HL-60 (cell line): Measurements from ENCODE around the gene L1CAM.

Experiments used
- POLR2AphosphoS5 ChIP-seq: IDR thresholded peaks from 2 replicates; pipeline ENCODE4 v1.6.1; 2012; ENCODE audit warnings: low read depth
- TF ChIP-seq, protein P1 (sequence below): IDR thresholded peaks from one replicate; pipeline ENCODE4 v1.5.1; 2011; ENCODE audit warnings: low read length, control low read depth, inconsistent platforms; ENCODE audit not compliant: insufficient read depth

DNA sequence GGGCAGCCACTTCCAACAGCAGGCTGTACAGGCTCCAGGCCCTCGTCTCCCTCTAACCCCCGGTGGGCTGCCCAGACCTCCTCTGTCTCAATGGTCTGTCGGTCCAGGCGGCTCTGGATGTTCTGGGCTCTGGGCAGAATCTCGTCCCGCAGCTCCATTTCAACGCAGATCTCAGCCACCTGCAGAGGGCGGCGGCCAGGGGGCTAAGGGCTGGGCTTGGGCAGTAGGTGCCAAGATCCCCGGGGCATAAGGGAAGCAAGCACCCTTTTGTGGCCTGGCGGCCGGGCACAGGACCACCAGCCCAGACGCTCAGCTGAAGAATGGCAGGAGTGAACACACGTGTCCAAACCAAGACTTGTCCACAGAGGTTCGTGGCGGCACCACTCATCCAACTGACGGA, 27.7 kb upstream of the L1CAM start:
- TF ChIP-seq, protein P1, sequence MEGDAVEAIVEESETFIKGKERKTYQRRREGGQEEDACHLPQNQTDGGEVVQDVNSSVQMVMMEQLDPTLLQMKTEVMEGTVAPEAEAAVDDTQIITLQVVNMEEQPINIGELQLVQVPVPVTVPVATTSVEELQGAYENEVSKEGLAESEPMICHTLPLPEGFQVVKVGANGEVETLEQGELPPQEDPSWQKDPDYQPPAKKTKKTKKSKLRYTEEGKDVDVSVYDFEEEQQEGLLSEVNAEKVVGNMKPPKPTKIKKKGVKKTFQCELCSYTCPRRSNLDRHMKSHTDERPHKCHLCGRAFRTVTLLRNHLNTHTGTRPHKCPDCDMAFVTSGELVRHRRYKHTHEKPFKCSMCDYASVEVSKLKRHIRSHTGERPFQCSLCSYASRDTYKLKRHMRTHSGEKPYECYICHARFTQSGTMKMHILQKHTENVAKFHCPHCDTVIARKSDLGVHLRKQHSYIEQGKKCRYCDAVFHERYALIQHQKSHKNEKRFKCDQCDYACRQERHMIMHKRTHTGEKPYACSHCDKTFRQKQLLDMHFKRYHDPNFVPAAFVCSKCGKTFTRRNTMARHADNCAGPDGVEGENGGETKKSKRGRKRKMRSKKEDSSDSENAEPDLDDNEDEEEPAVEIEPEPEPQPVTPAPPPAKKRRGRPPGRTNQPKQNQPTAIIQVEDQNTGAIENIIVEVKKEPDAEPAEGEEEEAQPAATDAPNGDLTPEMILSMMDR = no peak
- no peak for TF ChIP-seq POLR2AphosphoS5
